Muscle of leg (tissue), 16 donors: Measurements from ENCODE around the gene KCNG4. TPM values are rescaled to one million over a fixed set of nuclear protein-coding genes. Genes with fewer than 3 reads are reported as not detected.

Experiments used
- DNase-seq: peaks from one replicate; pipeline ENCODE4 v3.0.0; 2013
- H3K27ac ChIP-seq: one replicate; pipeline ENCODE4 v1.5.1; 2013; ENCODE audit warnings: mild to moderate bottlenecking, low read length, control low read depth
- H3K27me3 ChIP-seq: one replicate; pipeline ENCODE4 v1.6.1; 2013; ENCODE audit warnings: low read length; ENCODE audit not compliant: control insufficient read depth, insufficient read depth
- H3K36me3 ChIP-seq: one replicate; pipeline ENCODE4 v1.6.1; 2013; ENCODE audit warnings: low read length; ENCODE audit not compliant: control insufficient read depth, insufficient read depth
- H3K4me1 ChIP-seq: one replicate; pipeline ENCODE4 v1.6.1; 2013; ENCODE audit warnings: low read length; ENCODE audit not compliant: control insufficient read depth, insufficient read depth
- H3K4me3 ChIP-seq: one replicate; pipeline ENCODE4 v1.5.1; 2013; ENCODE audit warnings: low read length, control low read depth
- H3K9me3 ChIP-seq: replicated peaks from 2 replicates; pipeline ENCODE4 v1.6.1; 2013; ENCODE audit warnings: low read depth, low read length; ENCODE audit not compliant: control insufficient read depth
- WGBS: methylation state at CpG from one replicate; pipeline ENCODE4 v1.1.5; 2013; ENCODE audit warnings: missing lambda C conversion rate; ENCODE audit not compliant: insufficient coverage; 5-methylcytosine and 5-hydroxymethylcytosine counted together
- long read RNA-seq, 11 donors: transcript quantifications; one replicate each; lab custom pipeline, GENCODE V29; 2026
- polyA plus RNA-seq, 8 donors: library from polyadenylated mRNA; unstranded; fragments of 120-200 nt; gene quantifications; one replicate each; pipeline versions ENCODE4 v1.2.1 to v1.2.3, GENCODE V29; 2013; ENCODE audit warnings: inconsistent platforms in 1 of 8, low replicate concordance in 1 of 8; ENCODE audit not compliant: insufficient read length in 8 of 8, insufficient read depth in 1 of 8
- total RNA-seq: library from RNA; stranded (reverse); fragments of 120-200 nt; gene quantifications from one replicate; pipeline ENCODE4 v1.2.4, GENCODE V29; 2013

The KCNG4 gene
- total RNA-seq (under 0.01 TPM), polyA plus RNA-seq (under 1 TPM in 7 of 8 donors, not detected in 1; 0.04 to 0.08 (median 0.04) TPM)
- long read RNA-seq, donor 1, result 0 reads
- long read RNA-seq, donor 2, result 0 reads
- long read RNA-seq, donor 3, result 0 reads
- long read RNA-seq, donor 4, result 0 reads
- long read RNA-seq, donor 5, result 0 reads
- long read RNA-seq, donor 6, result 0 reads
- long read RNA-seq, donor 7, result 0 reads
- long read RNA-seq, donor 8, result 0 reads
- long read RNA-seq, donor 9, result 0 reads
- long read RNA-seq, donor 10, result 0 reads
- long read RNA-seq, donor 11, result 0 reads

- Histone ChIP-seq H3K36me3 (no peaks in the 10 kb centered on the region), H3K4me1 (peaks cover 19% of the 10 kb centered on the region), H3K4me3 (no peak within 1 kb of the TSS), H3K9me3 (no peaks in the 10 kb centered on the region), H3K27me3 (peaks cover 2% of the 10 kb centered on the region), H3K27ac (no peak within 1 kb of the TSS)
- peak; percentile 46 for DNase-seq
- WGBS, result 8% methylated on average over 6 of the region's 7 CpGs
Observed at GRCh38 chr16:84239909-84240308, at the start of gene KCNG4. KCNG4 (minus strand) TSS chr16:84240012; CDS start chr16:84237485, 2,527 bp downstream.

- H3K27ac ChIP-seq, result no peak overlapping the region
- DNase-seq, result no peak
- H3K4me1 ChIP-seq, result peaks cover 28% of the 10 kb centered on the region
- no peaks in the 10 kb centered on the region for H3K9me3 ChIP-seq
- no peaks in the 10 kb centered on the region for H3K27me3 ChIP-seq
- WGBS, result no CpG with 5 or more reads among the region's 8 CpGs
- H3K4me3 ChIP-seq, result no peak overlapping the region
- no peaks in the 10 kb centered on the region for H3K36me3 ChIP-seq
Observed at GRCh38 chr16:84288902-84289301, 49.1 kb upstream of the KCNG4 start.

GRCh38 chr16:84286578-84287240, 46.9 kb upstream of the KCNG4 start:
- Histone ChIP-seq H3K27me3 (no peaks in the 10 kb centered on the region), H3K27ac (peak overlapping the region; percentile 60), H3K4me3 (no peak overlapping the region), H3K9me3 (no peaks in the 10 kb centered on the region), H3K4me1 (peaks cover 25% of the 10 kb centered on the region), H3K36me3 (no peaks in the 10 kb centered on the region)
- 47% methylated on average over 11 of the region's 16 CpGs for WGBS
- DNase-seq, result peak; percentile 63

- peak overlapping the region; percentile 31 for H3K27ac ChIP-seq
- H3K36me3 ChIP-seq, result no peaks in the 10 kb centered on the region
Observed at GRCh38 chr16:84284154-84284722, 44.4 kb upstream of the KCNG4 start.

GRCh38 chr16:84283314-84284153, 43.7 kb upstream of the KCNG4 start:
- 39% methylated on average over 23 of the region's 24 CpGs for WGBS
- H3K4me3 ChIP-seq, result no peak overlapping the region
- H3K27me3 ChIP-seq, result peaks cover 3% of the 10 kb centered on the region

More at GRCh38 chr16:84284154-84284722, 44.4 kb upstream of the KCNG4 start:
- H3K4me1 ChIP-seq, result peaks cover 25% of the 10 kb centered on the region
- DNase-seq, result peak; percentile 77
- H3K9me3 ChIP-seq, result no peaks in the 10 kb centered on the region
- H3K4me3 ChIP-seq, result no peak overlapping the region
- 9% methylated on average over 7 of the region's 13 CpGs for WGBS
- H3K27me3 ChIP-seq, result peaks cover 3% of the 10 kb centered on the region

GRCh38 chr16:84282533-84282932, 42.7 kb upstream of the KCNG4 start:
- H3K27ac ChIP-seq, result no peak overlapping the region
- 62% methylated on average over 4 of the region's 6 CpGs for WGBS

More at GRCh38 chr16:84283314-84284153, 43.7 kb upstream of the KCNG4 start:
- DNase-seq, result no peak
- Histone ChIP-seq H3K27ac (peak overlapping the region; percentile 31), H3K4me1 (peaks cover 25% of the 10 kb centered on the region), H3K9me3 (no peaks in the 10 kb centered on the region), H3K36me3 (no peaks in the 10 kb centered on the region)

GRCh38 chr16:84281074-84281473, 41.3 kb upstream of the KCNG4 start:
- H3K27me3 ChIP-seq, result peaks cover 3% of the 10 kb centered on the region
- H3K4me1 ChIP-seq, result peaks cover 14% of the 10 kb centered on the region
- H3K36me3 ChIP-seq, result no peaks in the 10 kb centered on the region
- H3K27ac ChIP-seq, result no peak overlapping the region
- 79% methylated on average over 2 of the region's 3 CpGs for WGBS
- DNase-seq, result no peak
- H3K4me3 ChIP-seq, result no peak overlapping the region
- no peaks in the 10 kb centered on the region for H3K9me3 ChIP-seq

More at GRCh38 chr16:84282533-84282932, 42.7 kb upstream of the KCNG4 start:
- H3K36me3 ChIP-seq, result no peaks in the 10 kb centered on the region
- H3K27me3 ChIP-seq, result peaks cover 3% of the 10 kb centered on the region
- DNase-seq, result no peak
- no peaks in the 10 kb centered on the region for H3K9me3 ChIP-seq
- H3K4me3 ChIP-seq, result no peak overlapping the region
- peaks cover 25% of the 10 kb centered on the region for H3K4me1 ChIP-seq

GRCh38 chr16:84279881-84280280, 40.1 kb upstream of the KCNG4 start:
- Histone ChIP-seq H3K9me3 (no peaks in the 10 kb centered on the region), H3K4me3 (no peak overlapping the region), H3K36me3 (no peaks in the 10 kb centered on the region), H3K27me3 (peaks cover 3% of the 10 kb centered on the region), H3K4me1 (peaks cover 14% of the 10 kb centered on the region), H3K27ac (no peak overlapping the region)
- WGBS, result 72% methylated on average over 11 of the region's 12 CpGs
- DNase-seq, result no peak

- WGBS, result no CpG with 5 or more reads among the region's 6 CpGs
- Histone ChIP-seq H3K36me3 (no peaks in the 10 kb centered on the region), H3K27me3 (peaks cover 5% of the 10 kb centered on the region), H3K4me1 (peaks cover 6% of the 10 kb centered on the region), H3K27ac (no peak overlapping the region), H3K4me3 (no peak overlapping the region), H3K9me3 (no peaks in the 10 kb centered on the region)
- DNase-seq, result no peak
Observed at GRCh38 chr16:84278968-84279367, 39.2 kb upstream of the KCNG4 start.
